AG20443 (cell line): ENCODE results near the gene KCNK5.

ENCODE experiments used
- DNase-seq: peaks from one replicate; pipeline ENCODE4 v3.0.0; 2012; ENCODE audit warnings: low spot score, mixed read lengths

The KCNK5 gene

GRCh38 chr6:39228992-39229767, at the start of gene KCNK5:
Gene KCNK5, minus strand, starts transcription at chr6:39229475. Its CDS starts 364 bp downstream, at chr6:39229111.
- DNase-seq, result peak; percentile 76

GRCh38 chr6:39276379-39276995, 47.2 kb upstream of the KCNK5 start:
- no peak for DNase-seq

- no peak for DNase-seq
Measured at GRCh38 chr6:39274903-39275302, 45.6 kb upstream of the KCNK5 start.

- no peak for DNase-seq
Measured at GRCh38 chr6:39274471-39274870, 45.2 kb upstream of the KCNK5 start.

GRCh38 chr6:39273406-39273821, 44.1 kb upstream of the KCNK5 start:
- no peak for DNase-seq

GRCh38 chr6:39269961-39270360, 40.7 kb upstream of the KCNK5 start:
- DNase-seq, result no peak

GRCh38 chr6:39268721-39269120, 39.4 kb upstream of the KCNK5 start:
- no peak for DNase-seq

GRCh38 chr6:39268171-39268570, 38.9 kb upstream of the KCNK5 start:
- DNase-seq, result no peak

GRCh38 chr6:39266782-39267355, 37.6 kb upstream of the KCNK5 start:
- DNase-seq, result no peak

GRCh38 chr6:39266375-39266774, 37.1 kb upstream of the KCNK5 start:
- DNase-seq, result no peak

GRCh38 chr6:39263303-39264037, 34.2 kb upstream of the KCNK5 start:
- DNase-seq, result no peak

GRCh38 chr6:39261751-39262150, 32.5 kb upstream of the KCNK5 start:
- no peak for DNase-seq

GRCh38 chr6:39260953-39261352, 31.7 kb upstream of the KCNK5 start:
- DNase-seq, result no peak

- DNase-seq, result no peak
Measured at GRCh38 chr6:39260456-39260855, 31.2 kb upstream of the KCNK5 start.

- no peak for DNase-seq
Measured at GRCh38 chr6:39256294-39256940, 27.1 kb upstream of the KCNK5 start.

- DNase-seq, result no peak
Measured at GRCh38 chr6:39254999-39255535, 25.8 kb upstream of the KCNK5 start.

GRCh38 chr6:39251406-39251805, 22.1 kb upstream of the KCNK5 start:
- DNase-seq, result no peak

GRCh38 chr6:39250507-39250906, 21.2 kb upstream of the KCNK5 start:
- DNase-seq, result no peak

GRCh38 chr6:39249278-39249677, 20.0 kb upstream of the KCNK5 start:
- no peak for DNase-seq

GRCh38 chr6:39247667-39248194, 18.5 kb upstream of the KCNK5 start:
- no peak for DNase-seq

- DNase-seq, result peak; percentile 40
Measured at GRCh38 chr6:39243809-39244208, 14.5 kb upstream of the KCNK5 start.
